NT2/D1 (cell line): ENCODE results near the gene TTC34.
"Not testable (repeated sequence)": the region's sequence is repeated elsewhere in the genome, so short reads cannot be mapped to it uniquely, and the experiment has no call there.

Source experiments
- DNase-seq: peaks from one replicate; pipeline ENCODE4 v3.0.0-alpha.2; 2011; ENCODE audit warnings: low read depth, low spot score
- H3K27me3 ChIP-seq: 2 replicates; pipeline ENCODE4 v1.6.0; 2011; ENCODE audit warnings: mild to moderate bottlenecking; ENCODE audit not compliant: insufficient read length, insufficient read depth
- H3K36me3 ChIP-seq: 2 replicates; pipeline ENCODE4 v1.6.1; 2011; ENCODE audit warnings: mild to moderate bottlenecking, low read length, mixed read lengths; ENCODE audit not compliant: insufficient read depth, insufficient read length
- H3K4me1 ChIP-seq: 2 replicates; pipeline ENCODE4 v1.5.1; 2011; ENCODE audit not compliant: insufficient read depth, insufficient read length
- H3K4me3 ChIP-seq: 2 replicates; pipeline ENCODE4 v1.5.1; 2011; ENCODE audit warnings: low read depth; ENCODE audit not compliant: insufficient read length
- H3K9ac ChIP-seq: 2 replicates; pipeline ENCODE4 v1.6.0; 2011; ENCODE audit warnings: low read depth; ENCODE audit not compliant: insufficient read length
- H3K9me3 ChIP-seq: 2 replicates; pipeline ENCODE4 v1.5.1; 2011; ENCODE audit warnings: mild to moderate bottlenecking, low read length; ENCODE audit not compliant: insufficient read depth
- SUZ12 ChIP-seq: IDR thresholded peaks from 2 replicates; pipeline ENCODE4 v1.6.1; 2011; ENCODE audit not compliant: insufficient read length, insufficient read depth; ENCODE audit errors: extremely low read depth
- YY1 ChIP-seq: IDR thresholded peaks from 2 replicates; pipeline ENCODE4 v1.6.1; 2011; ENCODE audit not compliant: insufficient read length, insufficient read depth
- ZNF274 ChIP-seq: IDR thresholded peaks from 2 replicates; pipeline ENCODE4 v1.6.1; 2011; ENCODE audit warnings: mild to moderate bottlenecking, low read depth, low read length

The TTC34 gene

DNA sequence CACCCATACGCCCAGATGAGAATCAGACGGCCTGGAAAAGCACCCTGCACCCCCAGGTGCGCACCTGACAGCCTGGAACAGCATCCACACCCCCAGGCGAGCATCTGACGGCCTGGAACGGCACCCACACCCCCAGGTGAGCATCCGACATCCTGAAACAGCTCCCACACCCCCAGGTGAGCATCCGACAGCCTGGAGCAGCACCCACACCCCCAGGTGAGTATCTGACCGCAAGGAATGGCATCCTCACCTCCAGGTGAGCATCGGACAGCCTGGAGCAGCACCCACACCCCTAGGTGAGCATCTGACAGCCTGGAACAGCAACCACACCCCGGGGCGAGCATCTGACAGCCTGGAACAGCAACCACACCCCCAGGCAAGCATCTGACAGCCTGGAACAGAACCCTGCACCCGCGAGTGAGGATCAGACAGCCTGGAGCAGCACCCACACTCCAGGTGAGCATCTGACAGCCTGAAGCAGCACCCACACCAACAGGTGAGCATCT lies 147.0 kb downstream of the TTC34 start:
- not testable (repeated sequence) for H3K9me3 ChIP-seq, DNase-seq, H3K36me3 ChIP-seq, H3K4me1 ChIP-seq, H3K9ac ChIP-seq, H3K4me3 ChIP-seq
- TF ChIP-seq SUZ12: peak; percentile 81
- peaks cover 67% of the 10 kb centered on the region for H3K27me3 ChIP-seq

DNA sequence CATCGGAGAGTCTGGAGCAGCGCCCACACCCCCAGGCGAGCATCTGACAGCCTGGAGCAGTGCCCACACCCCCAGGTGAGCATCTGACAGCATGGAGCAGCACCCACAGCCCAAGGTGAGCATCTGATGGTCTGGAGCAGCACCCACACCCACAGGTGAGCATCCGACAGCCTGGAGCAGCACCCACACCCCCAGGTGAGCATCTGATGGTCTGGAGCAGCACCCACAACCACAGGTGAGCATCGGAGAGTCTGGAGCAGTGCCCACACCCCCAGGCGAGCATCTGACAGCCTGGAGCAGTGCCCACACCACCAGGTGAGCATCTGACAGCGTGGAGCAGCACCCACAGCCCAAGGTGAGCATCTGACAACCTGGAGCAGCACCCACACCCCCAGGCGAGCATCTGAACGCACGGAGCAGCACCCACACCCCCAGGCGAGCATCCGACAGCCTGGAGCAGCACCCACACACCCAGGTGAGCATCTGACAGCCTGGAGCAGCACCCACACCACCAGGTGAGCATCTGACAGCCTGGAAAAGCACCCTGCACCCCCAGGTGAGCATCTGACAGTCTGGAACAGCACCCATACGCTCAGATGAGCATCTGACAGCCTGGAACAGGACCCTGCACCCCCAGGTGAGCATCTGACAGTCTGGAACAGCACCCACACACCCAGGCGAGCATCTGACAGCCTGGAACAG lies 147.6 kb downstream of the TTC34 start:
- DNase-seq, H3K9ac ChIP-seq, H3K4me1 ChIP-seq, H3K36me3 ChIP-seq, H3K9me3 ChIP-seq, H3K4me3 ChIP-seq: not testable (repeated sequence)
- H3K27me3 ChIP-seq: peaks cover 73% of the 10 kb centered on the region
- TF ChIP-seq SUZ12: peak; percentile 97

GRCh38 chr1:2652926-2653571 lies 148.4 kb downstream of the TTC34 start:
- not testable (repeated sequence) for H3K4me3 ChIP-seq, H3K9me3 ChIP-seq, H3K36me3 ChIP-seq, H3K4me1 ChIP-seq, H3K9ac ChIP-seq, DNase-seq
- peaks cover 82% of the 10 kb centered on the region for H3K27me3 ChIP-seq

GRCh38 chr1:2652152-2652925 lies 149.2 kb downstream of the TTC34 start:
- H3K4me1 ChIP-seq, DNase-seq, H3K9ac ChIP-seq, H3K36me3 ChIP-seq, H3K4me3 ChIP-seq: not testable (repeated sequence)
- H3K9me3 ChIP-seq: peaks cover 14% of the 10 kb centered on the region
- H3K27me3 ChIP-seq: peaks cover 89% of the 10 kb centered on the region

DNA sequence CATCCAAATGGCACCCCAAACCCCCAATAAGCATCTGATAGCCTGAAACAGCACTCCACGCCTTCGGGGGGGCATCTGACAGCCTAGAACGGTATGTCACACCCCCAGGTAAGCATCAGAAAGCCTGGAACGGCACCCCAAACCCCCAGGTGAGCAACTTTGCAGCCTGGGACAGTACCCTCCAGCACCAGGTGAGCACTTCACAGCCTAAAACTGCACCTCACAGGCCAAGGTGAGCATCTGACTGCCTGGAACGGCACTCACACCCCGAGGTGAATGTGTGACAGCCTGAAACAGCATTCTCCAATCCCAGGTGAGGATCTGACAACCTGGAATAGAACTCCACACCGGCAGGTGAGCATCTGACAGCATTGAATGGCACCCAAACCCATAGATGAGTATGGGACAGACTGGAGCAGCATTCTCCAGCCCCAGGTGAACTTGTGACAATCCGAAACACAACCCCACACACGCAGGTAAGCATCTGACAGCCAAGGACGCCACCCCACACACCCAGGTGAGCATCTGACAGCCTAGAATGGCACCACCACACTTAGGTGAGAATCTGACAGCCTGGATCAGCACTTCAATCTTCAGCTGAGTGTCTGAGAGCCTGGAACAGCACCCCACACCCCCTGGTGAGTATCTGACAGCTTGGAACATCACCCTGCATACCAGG lies 150.4 kb downstream of the TTC34 start:
- Histone ChIP-seq H3K9me3 (peaks cover 26% of the 10 kb centered on the region), H3K27me3 (peaks cover 97% of the 10 kb centered on the region), H3K4me3 (no peak overlapping the region), H3K4me1 (no peaks in the 10 kb centered on the region), H3K9ac (no peak overlapping the region), H3K36me3 (no peaks in the 10 kb centered on the region)
- TF ChIP-seq ZNF274 (no peak), SUZ12 (no peak), YY1 (no peak)
- DNase-seq: no peak

- Histone ChIP-seq H3K4me1 (peaks cover 2% of the 10 kb centered on the region), H3K9me3 (peaks cover 30% of the 10 kb centered on the region), H3K9ac (no peak overlapping the region), H3K36me3 (no peaks in the 10 kb centered on the region), H3K4me3 (no peak overlapping the region), H3K27me3 (peaks cover 84% of the 10 kb centered on the region)
- TF ChIP-seq SUZ12 (no peak), ZNF274 (no peak), YY1 (no peak)
- DNase-seq: no peak
These were observed 154.7 kb downstream of the TTC34 start for GRCh38 chr1:2646837-2647236.

GRCh38 chr1:2645776-2646175 lies 155.7 kb downstream of the TTC34 start:
- Histone ChIP-seq H3K9ac (no peak overlapping the region), H3K4me3 (no peak overlapping the region), H3K27me3 (peaks cover 73% of the 10 kb centered on the region), H3K36me3 (no peaks in the 10 kb centered on the region), H3K9me3 (peaks cover 30% of the 10 kb centered on the region), H3K4me1 (peaks cover 9% of the 10 kb centered on the region)
- no peak for DNase-seq
- no peak for TF ChIP-seq YY1
